ENCODE results near the gene ACTL6B. TPM values are rescaled to one million over a fixed set of nuclear protein-coding genes. Genes with fewer than 3 reads are reported as not detected.

The ACTL6B gene
- polyA plus RNA-seq, 1 donor (not counting 4 experiments of a cell fraction or from before 2014, with no cell fraction given), result not detected

DNA sequence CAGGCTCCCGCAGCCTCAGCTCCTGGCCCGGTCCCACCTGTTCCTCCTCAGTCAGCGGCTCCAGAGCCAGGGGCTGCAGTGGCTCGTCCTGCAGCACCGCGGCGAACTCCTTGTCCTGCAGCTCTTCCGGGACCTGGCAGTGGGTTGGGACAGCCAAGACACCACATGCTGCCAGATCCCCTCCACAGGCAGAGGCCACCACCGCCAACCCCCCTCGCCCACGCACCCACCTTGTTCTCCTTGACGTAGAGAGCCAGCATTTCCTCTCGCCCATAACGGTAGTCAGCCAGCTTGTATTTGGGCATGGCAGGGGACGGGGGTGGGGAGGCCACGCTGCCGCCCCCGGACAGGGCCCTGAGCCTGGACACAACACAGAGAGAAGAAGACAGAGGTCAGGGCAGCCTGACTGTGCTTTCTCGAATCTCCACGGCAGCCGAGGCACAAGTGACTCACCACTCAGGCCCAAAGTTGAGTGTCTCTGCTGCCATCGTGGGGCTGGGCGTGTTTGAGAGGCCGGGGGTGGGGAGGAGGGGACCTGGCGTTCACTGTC is 31.6 kb upstream of the ACTL6B start:
- Histone ChIP-seq H3K4me1 (ENCODE audit: control insufficient read depth, extremely low read depth, insufficient read depth, low read length) (peaks cover 12% of the 10 kb centered on the region), H3K27ac (ENCODE audit: control insufficient read depth, insufficient read depth, low read length) (no peak overlapping the region), H3K9ac (ENCODE audit: control insufficient read depth, extremely low read depth, insufficient read depth, low read length) (no peak overlapping the region), H2AFZ (ENCODE audit: control insufficient read depth, low read length) (no peak overlapping the region), H3K4me3 (ENCODE audit: control insufficient read depth in 2 of 3, extremely low read depth in 1 of 3, insufficient read depth in 2 of 3, low read depth in 1 of 3, low read length in 3 of 3) (no peak overlapping the region), H3K4me2 (ENCODE audit: control insufficient read depth, extremely low read depth, insufficient read depth, low read depth, low read length) (no peak overlapping the region), H3K9me3 (ENCODE audit: control insufficient read depth, low read depth, low read length) (no peaks in the 10 kb centered on the region), H4K20me1 (ENCODE audit: control insufficient read depth, extremely low read depth, insufficient read depth, low read length) (peaks cover 14% of the 10 kb centered on the region), H3K79me2 (ENCODE audit: control insufficient read depth, insufficient read depth, low read length) (peaks cover 42% of the 10 kb centered on the region), H3K9me1 (ENCODE audit: control insufficient read depth, extremely low read depth, insufficient read depth, low read length) (no peaks in the 10 kb centered on the region), H3K36me3 (ENCODE audit: control insufficient read depth in 2 of 2, extremely low read depth in 1 of 2, insufficient read depth in 2 of 2, low read length in 2 of 2) (peaks cover 14 to 19% of the 10 kb centered on the region in 2 experiments), H3K27me3 (ENCODE audit: control insufficient read depth, extremely low read depth, insufficient read depth, low read length) (no peaks in the 10 kb centered on the region)
- no peak for TF ChIP-seq EZH2 (IDR thresholded peaks at IDR 0.05; ENCODE audit: low read length)
- TF ChIP-seq, protein P1, sequence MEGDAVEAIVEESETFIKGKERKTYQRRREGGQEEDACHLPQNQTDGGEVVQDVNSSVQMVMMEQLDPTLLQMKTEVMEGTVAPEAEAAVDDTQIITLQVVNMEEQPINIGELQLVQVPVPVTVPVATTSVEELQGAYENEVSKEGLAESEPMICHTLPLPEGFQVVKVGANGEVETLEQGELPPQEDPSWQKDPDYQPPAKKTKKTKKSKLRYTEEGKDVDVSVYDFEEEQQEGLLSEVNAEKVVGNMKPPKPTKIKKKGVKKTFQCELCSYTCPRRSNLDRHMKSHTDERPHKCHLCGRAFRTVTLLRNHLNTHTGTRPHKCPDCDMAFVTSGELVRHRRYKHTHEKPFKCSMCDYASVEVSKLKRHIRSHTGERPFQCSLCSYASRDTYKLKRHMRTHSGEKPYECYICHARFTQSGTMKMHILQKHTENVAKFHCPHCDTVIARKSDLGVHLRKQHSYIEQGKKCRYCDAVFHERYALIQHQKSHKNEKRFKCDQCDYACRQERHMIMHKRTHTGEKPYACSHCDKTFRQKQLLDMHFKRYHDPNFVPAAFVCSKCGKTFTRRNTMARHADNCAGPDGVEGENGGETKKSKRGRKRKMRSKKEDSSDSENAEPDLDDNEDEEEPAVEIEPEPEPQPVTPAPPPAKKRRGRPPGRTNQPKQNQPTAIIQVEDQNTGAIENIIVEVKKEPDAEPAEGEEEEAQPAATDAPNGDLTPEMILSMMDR (optimal IDR thresholded peaks at IDR 0.05 in 1 of 3, IDR thresholded peaks at IDR 0.05 in 1 of 3, conservative IDR thresholded peaks at IDR 0.05 in 1 of 3; ENCODE audit: extremely low read depth in 1 of 3, insufficient read depth in 2 of 3, low read length in 3 of 3), result no peak
- no peak for DNase-seq (ENCODE audit: low read depth, low spot score)
- dilution Hi-C loops (cut with MboI; ENCODE audit: extremely low pct_ligation_motif_present, low sequenced_read_pairs), result no loop called here
- FAIRE-seq, result no peak

DNA sequence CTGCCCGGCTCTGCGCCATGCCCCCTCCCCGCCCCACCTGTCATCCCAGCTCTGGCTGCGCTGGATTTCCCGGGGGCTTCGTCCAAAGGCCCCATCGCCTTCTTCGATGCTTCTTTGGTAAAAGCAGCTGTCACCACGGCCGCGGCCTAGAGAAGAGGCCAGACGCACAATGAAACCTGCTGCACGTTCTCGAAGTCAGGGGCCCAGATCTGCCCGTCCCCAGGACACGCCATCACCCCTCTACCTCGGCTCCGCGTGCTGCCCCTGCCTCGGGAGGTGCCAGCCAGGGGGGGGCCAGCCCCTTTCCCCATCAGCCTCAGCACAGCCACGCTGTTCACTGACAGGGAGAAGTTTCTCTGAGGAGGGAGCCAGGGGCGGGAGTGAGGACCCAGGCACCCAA is 31.0 kb upstream of the ACTL6B start:
- Histone ChIP-seq H3K9me3 (ENCODE audit: control insufficient read depth, low read depth, low read length) (no peaks in the 10 kb centered on the region), H3K4me2 (ENCODE audit: control insufficient read depth, extremely low read depth, insufficient read depth, low read depth, low read length) (no peak overlapping the region), H3K4me1 (ENCODE audit: control insufficient read depth, extremely low read depth, insufficient read depth, low read length) (peaks cover 6% of the 10 kb centered on the region), H3K4me3 (ENCODE audit: control insufficient read depth in 2 of 3, extremely low read depth in 1 of 3, insufficient read depth in 2 of 3, low read depth in 1 of 3, low read length in 3 of 3) (no peak overlapping the region), H3K9me1 (ENCODE audit: control insufficient read depth, extremely low read depth, insufficient read depth, low read length) (no peaks in the 10 kb centered on the region), H3K36me3 (ENCODE audit: control insufficient read depth in 2 of 2, extremely low read depth in 1 of 2, insufficient read depth in 2 of 2, low read length in 2 of 2) (peaks cover 14 to 22% of the 10 kb centered on the region in 2 experiments), H3K9ac (ENCODE audit: control insufficient read depth, extremely low read depth, insufficient read depth, low read length) (no peak overlapping the region), H3K27ac (ENCODE audit: control insufficient read depth, insufficient read depth, low read length) (no peak overlapping the region), H3K27me3 (ENCODE audit: control insufficient read depth, extremely low read depth, insufficient read depth, low read length) (no peaks in the 10 kb centered on the region), H3K79me2 (ENCODE audit: control insufficient read depth, insufficient read depth, low read length) (peaks cover 36% of the 10 kb centered on the region), H4K20me1 (ENCODE audit: control insufficient read depth, extremely low read depth, insufficient read depth, low read length) (peaks cover 14% of the 10 kb centered on the region), H2AFZ (ENCODE audit: control insufficient read depth, low read length) (no peak overlapping the region)
- DNase-seq (ENCODE audit: low read depth, low spot score) (no peak), FAIRE-seq (no peak)
- dilution Hi-C loops (cut with MboI; ENCODE audit: extremely low pct_ligation_motif_present, low sequenced_read_pairs), result no loop called here
- no peak for TF ChIP-seq EZH2 (IDR thresholded peaks at IDR 0.05; ENCODE audit: low read length)
- TF ChIP-seq, protein P1 (optimal IDR thresholded peaks at IDR 0.05 in 1 of 3, IDR thresholded peaks at IDR 0.05 in 1 of 3, conservative IDR thresholded peaks at IDR 0.05 in 1 of 3; ENCODE audit: extremely low read depth in 1 of 3, insufficient read depth in 2 of 3, low read length in 3 of 3), result no peak
